HEK293T (cell line): ENCODE measurements around the gene MSTO1.

Source experiments
- ARNT ChIP-seq: fragments of 450-650 bp; IDR thresholded peaks from 2 replicates; pipeline ENCODE4 v1.6.1; 2017; ENCODE audit warnings: mild to moderate bottlenecking
- BHLHE40 ChIP-seq: fragments of 450-650 bp; IDR thresholded peaks from 2 replicates; pipeline ENCODE4 v1.6.1; 2016; ENCODE audit warnings: mild to moderate bottlenecking, moderate library complexity, borderline replicate concordance
- ELF4 ChIP-seq: fragments of 450-650 bp; IDR thresholded peaks from 2 replicates; pipeline ENCODE4 v1.6.1; 2017; ENCODE audit warnings: antibody characterized with exemption
- FOXA1 ChIP-seq: fragments of 450-650 bp; IDR thresholded peaks from 2 replicates; pipeline ENCODE4 v1.6.1; 2016; ENCODE audit warnings: mild to moderate bottlenecking
- FOXK2 ChIP-seq: fragments of 450-650 bp; IDR thresholded peaks from 2 replicates; pipeline ENCODE4 v1.6.1; 2016; ENCODE audit warnings: mild to moderate bottlenecking
- FOXM1 ChIP-seq: fragments of 450-650 bp; IDR thresholded peaks from 2 replicates; pipeline ENCODE4 v1.6.1; 2017; ENCODE audit warnings: mild to moderate bottlenecking, borderline replicate concordance
- HDGF ChIP-seq: fragments of 450-650 bp; IDR thresholded peaks from 2 replicates; pipeline ENCODE4 v1.6.1; 2017; ENCODE audit warnings: antibody characterized with exemption, borderline replicate concordance
- L3MBTL2 ChIP-seq: fragments of 450-650 bp; conservative IDR thresholded peaks from 2 replicates; pipeline ENCODE4 v1.6.1; 2016; ENCODE audit warnings: mild to moderate bottlenecking
- NFRKB ChIP-seq: fragments of 450-650 bp; IDR thresholded peaks from 2 replicates; pipeline ENCODE4 v1.6.1; 2016; ENCODE audit warnings: mild to moderate bottlenecking, moderate library complexity
- SP1 ChIP-seq: fragments of 450-650 bp; IDR thresholded peaks from 2 replicates; pipeline ENCODE4 v1.6.1; 2017
- SUZ12 ChIP-seq: fragments of 450-650 bp; IDR thresholded peaks from 2 replicates; pipeline ENCODE4 v1.6.1; 2016; ENCODE audit warnings: mild to moderate bottlenecking
- TARDBP ChIP-seq: fragments of 450-650 bp; IDR thresholded peaks from 2 replicates; pipeline ENCODE4 v1.6.1; 2016
- ZNF384 ChIP-seq: fragments of 450-650 bp; IDR thresholded peaks from 2 replicates; pipeline ENCODE4 v1.6.1; 2016
- TF ChIP-seq, protein P1 (sequence below): fragments of 450-650 bp; IDR thresholded peaks from 2 replicates; pipeline ENCODE4 v1.6.1; 2016

DNA sequence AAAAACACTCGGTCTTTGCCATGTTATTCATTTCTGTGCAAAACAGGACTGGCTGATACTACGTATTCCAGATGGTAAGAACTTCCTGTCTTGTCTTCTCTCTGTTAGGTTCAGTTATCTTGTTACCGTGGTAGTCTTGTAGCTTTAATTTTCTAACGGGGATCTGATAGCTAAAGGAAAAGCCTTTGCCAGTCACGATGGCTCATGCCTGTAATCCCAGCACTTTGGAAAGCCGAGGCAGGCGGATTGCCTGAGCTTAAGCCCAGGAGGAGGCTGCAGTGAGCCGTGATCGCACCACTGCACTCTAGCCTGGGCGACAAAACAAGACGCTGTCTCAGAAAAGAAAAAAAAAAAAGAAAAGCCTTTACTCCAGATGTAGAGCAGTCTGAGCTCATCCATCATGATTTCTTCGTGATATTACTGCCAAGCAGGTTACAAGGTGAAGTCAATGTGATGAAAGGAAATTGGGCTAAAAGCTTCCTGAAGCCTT is 11.1 kb upstream of the MSTO1 start:
- TF ChIP-seq FOXM1 (no peak), NFRKB (no peak), ZNF384 (peak; percentile 85), FOXA1 (no peak), FOXK2 (no peak), ARNT (no peak), SP1 (no peak), TARDBP (no peak), ELF4 (no peak), L3MBTL2 (no peak), BHLHE40 (no peak), SUZ12 (no peak), HDGF (no peak)
- TF ChIP-seq, protein P1, sequence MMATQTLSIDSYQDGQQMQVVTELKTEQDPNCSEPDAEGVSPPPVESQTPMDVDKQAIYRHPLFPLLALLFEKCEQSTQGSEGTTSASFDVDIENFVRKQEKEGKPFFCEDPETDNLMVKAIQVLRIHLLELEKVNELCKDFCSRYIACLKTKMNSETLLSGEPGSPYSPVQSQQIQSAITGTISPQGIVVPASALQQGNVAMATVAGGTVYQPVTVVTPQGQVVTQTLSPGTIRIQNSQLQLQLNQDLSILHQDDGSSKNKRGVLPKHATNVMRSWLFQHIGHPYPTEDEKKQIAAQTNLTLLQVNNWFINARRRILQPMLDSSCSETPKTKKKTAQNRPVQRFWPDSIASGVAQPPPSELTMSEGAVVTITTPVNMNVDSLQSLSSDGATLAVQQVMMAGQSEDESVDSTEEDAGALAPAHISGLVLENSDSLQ = no peak
